HEK293 (cell line): ENCODE data around the gene GREM2.

Experiments
- CTCF ChIA-PET: fragments of 350-600 bp; formaldehyde crosslinking; extraction: SDS; loops from one replicate; lab custom pipeline; 2021; ENCODE audit warnings: antibody characterized with exemption; lab: Yijun Ruan, JAX
- POLR2A ChIA-PET: fragments of 300-600 bp; formaldehyde crosslinking; extraction: SDS; loops from one replicate; lab custom pipeline; 2020; ENCODE audit warnings: antibody characterized with exemption, inconsistent platforms; lab: Yijun Ruan, JAX
- H3K27ac ChIP-seq: fragments of 200-500 bp; sonication (Bioruptor generic); 2 replicates; pipeline ENCODE4 v1.5.1; 2014; ENCODE audit warnings: low read depth, low read length, control low read depth, inconsistent platforms; ENCODE audit errors: extremely low read depth
- H3K36me3 ChIP-seq, 2 experiments: fragments of 200-500 bp in 1 of 2; sonication (Bioruptor generic) in 1 of 2; 1 replicate in 1 of 2; 2 replicates in 1 of 2; pipeline ENCODE4 v1.5.1; 2014 to 2017; ENCODE audit warnings: inconsistent platforms in 2 of 2, low read length in 2 of 2; ENCODE audit not compliant: control insufficient read depth in 2 of 2, insufficient read depth in 1 of 2
- H3K4me1 ChIP-seq: fragments of 200-500 bp; sonication (Bioruptor generic); 2 replicates; pipeline ENCODE4 v1.5.1; 2014; ENCODE audit warnings: mild to moderate bottlenecking, low read length, inconsistent platforms; ENCODE audit not compliant: control insufficient read depth, insufficient read depth
- H3K4me3 ChIP-seq: 2 replicates; pipeline ENCODE4 v1.5.1; 2011; ENCODE audit warnings: low read depth, mild to moderate bottlenecking, control low read depth, low read length, moderate library complexity
- H3K9me3 ChIP-seq: fragments of 200-500 bp; sonication (Bioruptor generic); 2 replicates; pipeline ENCODE4 v1.5.1; 2014; ENCODE audit warnings: low read depth, low read length, inconsistent platforms; ENCODE audit not compliant: control insufficient read depth, insufficient read depth
- BCL11B ChIP-seq: fragments of 450-650 bp; formaldehyde crosslinking; IDR thresholded peaks from 2 replicates; pipeline ENCODE4 v1.5.1; 2016; ENCODE audit warnings: low read depth, missing biosample characterization, missing genetic modification characterization
- EGR2 ChIP-seq: fragments of 450-650 bp; formaldehyde crosslinking; IDR thresholded peaks from 2 replicates; pipeline ENCODE4 v1.5.1; 2016; ENCODE audit warnings: low read depth, missing biosample characterization, missing genetic modification characterization
- GLI2 ChIP-seq: fragments of 450-650 bp; formaldehyde crosslinking; IDR thresholded peaks from 2 replicates; pipeline ENCODE4; 2017; ENCODE audit warnings: missing biosample characterization, missing genetic modification characterization, low read depth, borderline replicate concordance
- KLF1 ChIP-seq: fragments of 450-650 bp; formaldehyde crosslinking; IDR thresholded peaks from 2 replicates; pipeline ENCODE4 v1.5.1; 2016; ENCODE audit warnings: missing biosample characterization, missing genetic modification characterization
- MEIS1 ChIP-seq: sonication (generic); formaldehyde crosslinking; IDR thresholded peaks from 2 replicates; pipeline ENCODE4 v1.8.1; 2022; ENCODE audit warnings: missing genetic modification reagents, mild to moderate bottlenecking, borderline replicate concordance
- PRDM1 ChIP-seq: fragments of 450-650 bp; formaldehyde crosslinking; IDR thresholded peaks from 2 replicates; pipeline ENCODE4; 2016; ENCODE audit warnings: missing biosample characterization, missing genetic modification characterization
- ZFP3 ChIP-seq: fragments of 450-650 bp; formaldehyde crosslinking; IDR thresholded peaks from 2 replicates; pipeline ENCODE4 v1.5.1; 2016; ENCODE audit warnings: low read depth, missing biosample characterization, missing genetic modification characterization
- ZFP41 ChIP-seq: fragments of 450-650 bp; formaldehyde crosslinking; IDR thresholded peaks from 2 replicates; pipeline ENCODE4 v1.5.1; 2016; ENCODE audit warnings: missing biosample characterization, missing genetic modification characterization, borderline replicate concordance
- ZNF133 ChIP-seq: fragments of 450-650 bp; formaldehyde crosslinking; IDR thresholded peaks from 2 replicates; pipeline ENCODE4 v1.5.1; 2016; ENCODE audit warnings: missing biosample characterization, missing genetic modification characterization
- ZNF221 ChIP-seq: fragments of 450-650 bp; formaldehyde crosslinking; IDR thresholded peaks from 2 replicates; pipeline ENCODE4 v1.5.1; 2017; ENCODE audit warnings: missing biosample characterization, missing genetic modification characterization, borderline replicate concordance
- ZNF239 ChIP-seq: fragments of 450-650 bp; formaldehyde crosslinking; IDR thresholded peaks from 2 replicates; pipeline ENCODE4 v1.5.1; 2016; ENCODE audit warnings: missing biosample characterization, missing genetic modification characterization
- ZNF292 ChIP-seq: fragments of 450-650 bp; formaldehyde crosslinking; IDR thresholded peaks from 2 replicates; pipeline ENCODE4 v1.5.1; 2016; ENCODE audit warnings: low read depth, missing biosample characterization, missing genetic modification characterization, borderline replicate concordance
- ZNF302 ChIP-seq: fragments of 450-650 bp; formaldehyde crosslinking; IDR thresholded peaks from 2 replicates; pipeline ENCODE4 v1.5.1; 2016; ENCODE audit warnings: missing biosample characterization, missing genetic modification characterization, low read depth
- ZNF311 ChIP-seq: fragments of 450-650 bp; formaldehyde crosslinking; IDR thresholded peaks from 2 replicates; pipeline ENCODE4 v1.5.1; 2017; ENCODE audit warnings: missing biosample characterization, missing genetic modification characterization, borderline replicate concordance
- ZNF324 ChIP-seq: fragments of 450-650 bp; formaldehyde crosslinking; IDR thresholded peaks from 2 replicates; pipeline ENCODE4 v1.5.1; 2016; ENCODE audit warnings: missing biosample characterization, missing genetic modification characterization
- ZNF350 ChIP-seq: fragments of 450-650 bp; formaldehyde crosslinking; IDR thresholded peaks from 2 replicates; pipeline ENCODE4 v1.5.0; 2017; ENCODE audit warnings: missing biosample characterization, mild to moderate bottlenecking, missing genetic modification characterization
- ZNF354C ChIP-seq: fragments of 450-650 bp; formaldehyde crosslinking; IDR thresholded peaks from 2 replicates; pipeline ENCODE4 v1.5.1; 2016; ENCODE audit warnings: missing biosample characterization, missing genetic modification characterization, low read depth, borderline replicate concordance
- ZNF426 ChIP-seq: fragments of 450-650 bp; formaldehyde crosslinking; IDR thresholded peaks from 2 replicates; pipeline ENCODE4 v1.5.1; 2017; ENCODE audit warnings: missing biosample characterization, missing genetic modification characterization, mild to moderate bottlenecking, inconsistent platforms, moderate library complexity
- ZNF473 ChIP-seq: fragments of 450-650 bp; formaldehyde crosslinking; IDR thresholded peaks from 2 replicates; pipeline ENCODE4 v1.5.1; 2017; ENCODE audit warnings: missing biosample characterization, missing genetic modification characterization
- ZNF48 ChIP-seq: fragments of 450-650 bp; formaldehyde crosslinking; IDR thresholded peaks from 2 replicates; pipeline ENCODE4 v1.5.1; 2016; ENCODE audit warnings: missing biosample characterization, missing genetic modification characterization
- ZNF514 ChIP-seq: fragments of 450-650 bp; formaldehyde crosslinking; IDR thresholded peaks from 2 replicates; pipeline ENCODE4 v1.5.1; 2016; ENCODE audit warnings: missing biosample characterization, missing genetic modification characterization
- ZNF596 ChIP-seq: fragments of 450-650 bp; IDR thresholded peaks from 2 replicates; pipeline ENCODE4 v1.5.0; 2018; ENCODE audit warnings: missing biosample characterization, mild to moderate bottlenecking, missing genetic modification characterization, moderate library complexity
- ZNF654 ChIP-seq: fragments of 450-650 bp; formaldehyde crosslinking; IDR thresholded peaks from 2 replicates; pipeline ENCODE4 v1.5.1; 2016; ENCODE audit warnings: low read depth, missing biosample characterization, missing genetic modification characterization
- ZNF707 ChIP-seq: fragments of 450-650 bp; formaldehyde crosslinking; IDR thresholded peaks from 2 replicates; pipeline ENCODE4 v1.5.1; 2016; ENCODE audit warnings: missing biosample characterization, missing genetic modification characterization
- ZNF747 ChIP-seq: fragments of 450-650 bp; formaldehyde crosslinking; IDR thresholded peaks from 2 replicates; pipeline ENCODE4 v1.5.1; 2016; ENCODE audit warnings: missing biosample characterization, missing genetic modification characterization
- ZNF76 ChIP-seq: fragments of 450-650 bp; formaldehyde crosslinking; IDR thresholded peaks from 2 replicates; pipeline ENCODE4; 2016; ENCODE audit warnings: low read depth, missing biosample characterization, missing genetic modification characterization, borderline replicate concordance
- ZNF791 ChIP-seq: fragments of 450-650 bp; formaldehyde crosslinking; IDR thresholded peaks from 2 replicates; pipeline ENCODE4 v1.5.1; 2016; ENCODE audit warnings: missing biosample characterization, missing genetic modification characterization
- ZNF837 ChIP-seq: fragments of 450-650 bp; formaldehyde crosslinking; IDR thresholded peaks from 2 replicates; pipeline ENCODE4 v1.5.1; 2016; ENCODE audit warnings: missing biosample characterization, missing genetic modification characterization
- ZXDB ChIP-seq: fragments of 450-650 bp; formaldehyde crosslinking; IDR thresholded peaks from 2 replicates; pipeline ENCODE4 v1.5.1; 2016; ENCODE audit warnings: missing biosample characterization, missing genetic modification characterization
- TF ChIP-seq, protein P1 (sequence below): fragments of 450-650 bp; formaldehyde crosslinking; IDR thresholded peaks from 2 replicates; pipeline ENCODE4 v1.5.1; 2016; ENCODE audit warnings: missing biosample characterization, missing genetic modification characterization, borderline replicate concordance
- TF ChIP-seq, protein P2 (sequence below): fragments of 450-650 bp; formaldehyde crosslinking; IDR thresholded peaks from 2 replicates; pipeline ENCODE4 v1.5.1; 2016; ENCODE audit warnings: missing biosample characterization, missing genetic modification characterization
- TF ChIP-seq, protein P3 (sequence below): fragments of 450-650 bp; formaldehyde crosslinking; IDR thresholded peaks from 2 replicates; pipeline ENCODE4 v1.5.1; 2017; ENCODE audit warnings: missing biosample characterization, missing genetic modification characterization
- TF ChIP-seq, protein P4 (sequence below): sonication (generic); formaldehyde crosslinking; IDR thresholded peaks from 2 replicates; pipeline ENCODE4 v1.8.1; 2022; ENCODE audit warnings: mild to moderate bottlenecking, moderate library complexity, missing genetic modification reagents

Gene GREM2

DNA sequence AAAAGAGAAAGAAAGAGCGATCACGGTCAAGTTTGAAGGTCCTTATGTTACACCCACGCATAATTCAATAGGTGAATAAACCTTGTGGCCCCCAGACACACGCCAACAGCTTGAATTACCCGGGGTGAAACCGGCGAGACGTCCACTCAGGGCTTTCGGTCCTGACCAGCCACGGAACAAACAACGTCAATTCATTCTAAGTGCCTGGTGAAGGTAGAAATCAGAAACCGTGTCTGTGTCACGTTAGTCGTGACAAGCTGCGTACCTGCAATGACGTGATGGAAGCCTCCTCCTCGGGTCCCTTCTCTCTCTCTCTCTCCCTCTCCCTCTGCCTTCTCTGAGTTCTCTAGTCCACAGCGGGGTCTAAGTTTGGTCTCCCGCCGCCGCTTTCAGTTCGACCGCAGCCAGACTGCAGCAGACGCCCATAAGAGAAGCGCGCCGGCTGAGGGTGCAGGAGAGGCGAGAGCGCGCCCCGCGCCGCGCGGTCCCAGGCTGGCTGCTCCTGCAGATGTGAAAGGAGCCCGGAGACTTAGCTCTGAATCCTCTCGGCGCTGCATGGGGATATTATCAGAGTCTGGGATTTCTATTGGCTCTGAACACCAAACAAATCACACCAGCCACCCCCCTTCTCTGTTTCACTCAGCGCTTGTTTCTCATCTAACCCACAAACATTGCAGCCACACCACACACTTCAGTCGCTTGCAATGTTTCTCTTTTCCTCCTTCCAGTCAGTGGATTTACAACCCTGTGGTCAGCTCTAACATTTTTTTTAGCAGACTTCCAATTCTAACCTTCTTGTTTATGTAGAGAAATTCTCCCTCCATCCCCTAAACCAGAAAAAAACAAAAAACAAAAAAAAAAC, at the start of gene GREM2:
Gene GREM2, minus strand, starts transcription at position 537 of the 862 bp plus-strand sequence. CDS start 118,680 bp downstream, outside the sequence.
- peaks cover 22% of the 10 kb centered on the region for H3K4me1 ChIP-seq
- POLR2A ChIA-PET, result interaction anchor here (0.7 to 1.0 kb wide), 3 partner anchors 15 to 604 kb away, joined by 3 to 4 read pairs (median 3); no protein-coding TSS in a partner anchor
- CTCF ChIA-PET, result interaction anchor here (0.5 to 1.3 kb wide), 12 partner anchors 8 to 585 kb away, joined by 3 to 8 read pairs (median 3); no protein-coding TSS in a partner anchor
- H3K27ac ChIP-seq, result peak within 1 kb of the TSS; percentile 61; the same call in 1 of the 2 replicates
- H3K9me3 ChIP-seq, result no peaks in the 10 kb centered on the region
- peak within 1 kb of the TSS; percentile 77 for H3K4me3 ChIP-seq
- no peaks in the 10 kb centered on the region for H3K36me3 ChIP-seq
- no peak for TF ChIP-seq BCL11B (tag by site-specific recombination)
- TF ChIP-seq ZNF473 (tag by site-specific recombination), result no peak
- no peak for TF ChIP-seq ZNF292 (tag by site-specific recombination)
- TF ChIP-seq ZNF239 (tag by site-specific recombination), result no peak
- TF ChIP-seq ZNF354C (tag by site-specific recombination), result no peak
- no peak for TF ChIP-seq ZNF350 (tag by site-specific recombination)
- peak; percentile 37; the same call in 1 of the 2 replicates for TF ChIP-seq ZXDB (tag by site-specific recombination)
- TF ChIP-seq, protein P1, sequence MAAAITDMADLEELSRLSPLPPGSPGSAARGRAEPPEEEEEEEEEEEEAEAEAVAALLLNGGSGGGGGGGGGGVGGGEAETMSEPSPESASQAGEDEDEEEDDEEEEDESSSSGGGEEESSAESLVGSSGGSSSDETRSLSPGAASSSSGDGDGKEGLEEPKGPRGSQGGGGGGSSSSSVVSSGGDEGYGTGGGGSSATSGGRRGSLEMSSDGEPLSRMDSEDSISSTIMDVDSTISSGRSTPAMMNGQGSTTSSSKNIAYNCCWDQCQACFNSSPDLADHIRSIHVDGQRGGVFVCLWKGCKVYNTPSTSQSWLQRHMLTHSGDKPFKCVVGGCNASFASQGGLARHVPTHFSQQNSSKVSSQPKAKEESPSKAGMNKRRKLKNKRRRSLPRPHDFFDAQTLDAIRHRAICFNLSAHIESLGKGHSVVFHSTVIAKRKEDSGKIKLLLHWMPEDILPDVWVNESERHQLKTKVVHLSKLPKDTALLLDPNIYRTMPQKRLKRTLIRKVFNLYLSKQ (tag by site-specific recombination), result no peak
- no peak; the same call in 1 of the 2 replicates for TF ChIP-seq GLI2 (tag by site-specific recombination)
- TF ChIP-seq, protein P2, sequence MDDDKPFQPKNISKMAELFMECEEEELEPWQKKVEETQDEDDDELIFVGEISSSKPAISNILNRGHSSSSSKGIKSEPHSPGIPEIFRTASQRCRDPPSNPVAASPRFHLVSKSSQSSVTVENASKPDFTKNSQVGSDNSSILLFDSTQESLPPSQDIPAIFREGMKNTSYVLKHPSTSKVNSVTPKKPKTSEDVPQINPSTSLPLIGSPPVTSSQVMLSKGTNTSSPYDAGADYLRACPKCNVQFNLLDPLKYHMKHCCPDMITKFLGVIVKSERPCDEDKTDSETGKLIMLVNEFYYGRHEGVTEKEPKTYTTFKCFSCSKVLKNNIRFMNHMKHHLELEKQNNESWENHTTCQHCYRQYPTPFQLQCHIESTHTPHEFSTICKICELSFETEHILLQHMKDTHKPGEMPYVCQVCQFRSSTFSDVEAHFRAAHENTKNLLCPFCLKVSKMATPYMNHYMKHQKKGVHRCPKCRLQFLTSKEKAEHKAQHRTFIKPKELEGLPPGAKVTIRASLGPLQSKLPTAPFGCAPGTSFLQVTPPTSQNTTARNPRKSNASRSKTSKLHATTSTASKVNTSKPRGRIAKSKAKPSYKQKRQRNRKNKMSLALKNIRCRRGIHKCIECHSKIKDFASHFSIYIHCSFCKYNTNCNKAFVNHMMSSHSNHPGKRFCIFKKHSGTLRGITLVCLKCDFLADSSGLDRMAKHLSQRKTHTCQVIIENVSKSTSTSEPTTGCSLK (tag by site-specific recombination), result no peak
- TF ChIP-seq MEIS1 (CRISPR knock-in tag), result no peak
- no peak for TF ChIP-seq ZNF654 (tag by site-specific recombination)
- no peak for TF ChIP-seq ZNF311 (tag by site-specific recombination)
- no peak for TF ChIP-seq ZNF837 (tag by site-specific recombination)
- 0 out of 2 replicates have a peak, but pooled peaks have one; percentile 15 for TF ChIP-seq ZNF76
- TF ChIP-seq KLF1 (tag by site-specific recombination), result no peak
- TF ChIP-seq ZNF707 (tag by site-specific recombination), result no peak
- TF ChIP-seq ZFP3, result no peak
- TF ChIP-seq ZNF221 (tag by site-specific recombination), result no peak
- TF ChIP-seq EGR2 (tag by site-specific recombination), result peak; percentile 62
- TF ChIP-seq PRDM1 (tag by site-specific recombination), result peak; percentile 73; the same call in 1 of the 2 replicates
- TF ChIP-seq, protein P3, sequence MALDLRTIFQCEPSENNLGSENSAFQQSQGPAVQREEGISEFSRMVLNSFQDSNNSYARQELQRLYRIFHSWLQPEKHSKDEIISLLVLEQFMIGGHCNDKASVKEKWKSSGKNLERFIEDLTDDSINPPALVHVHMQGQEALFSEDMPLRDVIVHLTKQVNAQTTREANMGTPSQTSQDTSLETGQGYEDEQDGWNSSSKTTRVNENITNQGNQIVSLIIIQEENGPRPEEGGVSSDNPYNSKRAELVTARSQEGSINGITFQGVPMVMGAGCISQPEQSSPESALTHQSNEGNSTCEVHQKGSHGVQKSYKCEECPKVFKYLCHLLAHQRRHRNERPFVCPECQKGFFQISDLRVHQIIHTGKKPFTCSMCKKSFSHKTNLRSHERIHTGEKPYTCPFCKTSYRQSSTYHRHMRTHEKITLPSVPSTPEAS, result no peak
- TF ChIP-seq ZNF426, result no peak
- no peak for TF ChIP-seq ZNF48 (tag by site-specific recombination)
- TF ChIP-seq ZNF596 (tag by site-specific recombination), result no peak
- TF ChIP-seq ZNF791, result no peak
- no peak for TF ChIP-seq ZNF514 (tag by site-specific recombination)
- TF ChIP-seq ZNF324 (tag by site-specific recombination), result no peak; the same call in none of the 2 replicates
- TF ChIP-seq ZNF133 (tag by site-specific recombination), result no peak
- TF ChIP-seq ZNF302 (tag by site-specific recombination), result no peak
- TF ChIP-seq ZFP41, result no peak
- no peak for TF ChIP-seq ZNF747 (tag by site-specific recombination)
- TF ChIP-seq, protein P4, sequence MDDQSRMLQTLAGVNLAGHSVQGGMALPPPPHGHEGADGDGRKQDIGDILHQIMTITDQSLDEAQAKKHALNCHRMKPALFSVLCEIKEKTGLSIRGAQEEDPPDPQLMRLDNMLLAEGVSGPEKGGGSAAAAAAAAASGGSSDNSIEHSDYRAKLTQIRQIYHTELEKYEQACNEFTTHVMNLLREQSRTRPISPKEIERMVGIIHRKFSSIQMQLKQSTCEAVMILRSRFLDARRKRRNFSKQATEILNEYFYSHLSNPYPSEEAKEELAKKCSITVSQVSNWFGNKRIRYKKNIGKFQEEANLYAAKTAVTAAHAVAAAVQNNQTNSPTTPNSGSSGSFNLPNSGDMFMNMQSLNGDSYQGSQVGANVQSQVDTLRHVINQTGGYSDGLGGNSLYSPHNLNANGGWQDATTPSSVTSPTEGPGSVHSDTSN (CRISPR knock-in tag), result no peak
